Stomach smooth muscle (tissue), 2 donors: ENCODE measurements around the gene TST.

Source experiments
- H3K27ac ChIP-seq: one replicate; pipeline ENCODE4 v1.7.0; 2013; ENCODE audit warnings: mild to moderate bottlenecking, low read length, inconsistent platforms
- H3K27me3 ChIP-seq, 2 donors: one replicate each; pipeline ENCODE4 v1.7.0; 2013; ENCODE audit warnings: low read length in 2 of 2; ENCODE audit not compliant: insufficient read depth in 2 of 2, control insufficient read depth in 1 of 2
- H3K36me3 ChIP-seq, 2 donors: one replicate each; pipeline ENCODE4 v1.7.0; 2013; ENCODE audit warnings: low read length in 2 of 2; ENCODE audit not compliant: control insufficient read depth in 2 of 2, insufficient read depth in 2 of 2
- H3K4me1 ChIP-seq: one replicate; pipeline ENCODE4 v1.7.0; 2013; ENCODE audit warnings: low read length; ENCODE audit not compliant: control insufficient read depth, insufficient read depth
- H3K4me3 ChIP-seq, 2 donors: one replicate each; pipeline ENCODE4 v1.7.0; 2013; ENCODE audit warnings: low read length in 2 of 2
- H3K9ac ChIP-seq, 2 donors: one replicate each; pipeline ENCODE4 v1.7.0; 2013; ENCODE audit warnings: low read length in 2 of 2, mild to moderate bottlenecking in 1 of 2
- H3K9me3 ChIP-seq, 2 donors: one replicate each; pipeline ENCODE4 v1.7.0; 2013; ENCODE audit warnings: low read length in 2 of 2; ENCODE audit not compliant: control insufficient read depth in 2 of 2
- donor health status: healthy.
- donor health status: Pancreatic carcinoma.

The TST gene

DNA sequence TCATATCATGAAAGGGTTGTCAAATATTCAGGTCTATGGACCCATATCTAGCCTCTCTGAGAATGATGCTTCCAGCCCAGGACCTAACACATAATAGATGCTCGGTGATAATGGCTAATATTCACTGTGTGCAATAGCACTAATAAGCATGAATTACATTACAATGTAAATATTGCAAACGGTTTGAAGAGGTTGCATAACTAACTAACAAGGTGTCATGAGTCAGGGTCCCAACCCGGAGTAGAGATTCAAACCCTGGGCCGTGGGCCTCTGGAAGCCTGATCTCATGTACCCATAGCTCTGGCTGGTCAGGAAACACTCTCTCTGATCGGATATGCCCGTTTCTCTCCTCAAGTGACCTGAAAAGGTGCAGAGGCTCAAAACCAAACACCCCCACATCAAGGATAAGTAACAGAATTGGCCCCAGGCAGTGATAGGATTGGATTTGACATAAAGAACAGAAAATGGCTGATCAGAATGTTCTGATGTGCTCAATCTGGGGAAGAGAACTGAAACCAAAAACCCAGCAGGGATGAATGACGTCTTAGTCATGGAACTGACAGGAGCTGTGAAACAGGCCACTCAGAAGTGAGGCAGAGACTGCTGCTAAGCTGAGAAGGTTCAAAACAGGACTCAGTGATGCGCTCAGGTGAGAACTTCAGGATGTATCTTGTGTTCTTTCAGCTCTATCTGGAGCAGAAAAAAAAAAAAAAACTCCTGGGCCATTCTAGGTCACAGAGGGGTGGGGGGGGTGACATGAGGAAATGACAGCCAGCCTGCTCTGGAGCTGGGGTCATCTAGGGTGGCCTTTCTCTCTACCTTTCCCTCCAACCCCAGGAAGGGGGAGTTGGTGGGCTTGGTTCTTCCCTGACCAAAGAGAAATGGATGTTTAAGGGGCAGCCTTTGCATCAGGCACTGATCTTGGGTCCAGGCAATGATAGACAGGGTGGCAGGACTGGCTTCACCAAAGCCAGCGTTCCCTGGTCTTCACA is 25.7 kb upstream of the TST start:
- Histone ChIP-seq H3K27ac (no peak overlapping the region), H3K9ac (no peak overlapping the region), H3K27me3 (peaks cover 0 to 2% of the 10 kb centered on the region in 2 donors), H3K4me1 (no peaks in the 10 kb centered on the region), H3K36me3 (no peaks in the 10 kb centered on the region), H3K9me3 (no peaks in the 10 kb centered on the region), H3K4me3 (no peak overlapping the region)

DNA sequence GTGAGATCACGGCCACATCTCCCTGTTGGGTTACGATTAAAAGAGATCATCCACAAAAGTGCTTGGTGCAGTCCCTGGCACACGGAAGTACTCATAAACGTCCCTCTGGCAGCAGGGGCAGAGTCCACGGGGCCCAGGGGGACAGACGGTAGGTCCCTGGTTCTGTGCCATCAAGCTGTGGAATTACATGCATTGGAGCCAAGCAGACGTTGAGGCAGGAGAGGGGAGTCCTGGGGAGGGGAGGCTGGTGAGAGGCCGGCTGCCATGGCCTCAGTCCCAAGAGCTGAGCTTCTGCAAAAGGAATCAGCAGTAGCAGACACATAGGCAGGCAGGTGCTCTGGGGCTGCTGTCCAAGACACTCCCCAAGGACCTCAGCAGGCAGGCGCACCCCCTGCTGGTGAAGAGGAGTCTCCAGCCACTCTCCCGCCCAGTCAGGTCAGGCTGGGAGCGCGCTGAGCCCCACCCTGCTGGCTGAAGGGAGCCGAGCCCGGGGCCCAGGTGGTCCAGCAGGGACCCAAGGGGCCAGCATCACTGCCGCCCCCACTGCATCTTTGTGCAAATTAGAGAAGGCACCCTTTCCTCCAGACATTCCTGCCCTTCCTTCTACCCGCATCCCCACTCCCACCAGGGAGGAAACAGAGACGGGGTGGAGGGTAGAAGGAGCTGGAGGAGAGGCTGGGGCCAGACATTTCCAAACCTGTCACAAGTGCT is 24.7 kb upstream of the TST start:
- no peaks in the 10 kb centered on the region for H3K4me1 ChIP-seq
- no peak overlapping the region for H3K9ac ChIP-seq
- H3K27me3 ChIP-seq, result peaks cover 0 to 2% of the 10 kb centered on the region in 2 donors
- H3K4me3 ChIP-seq, result no peak overlapping the region
- no peaks in the 10 kb centered on the region for H3K9me3 ChIP-seq
- H3K36me3 ChIP-seq, result no peaks in the 10 kb centered on the region
- no peak overlapping the region for H3K27ac ChIP-seq

DNA sequence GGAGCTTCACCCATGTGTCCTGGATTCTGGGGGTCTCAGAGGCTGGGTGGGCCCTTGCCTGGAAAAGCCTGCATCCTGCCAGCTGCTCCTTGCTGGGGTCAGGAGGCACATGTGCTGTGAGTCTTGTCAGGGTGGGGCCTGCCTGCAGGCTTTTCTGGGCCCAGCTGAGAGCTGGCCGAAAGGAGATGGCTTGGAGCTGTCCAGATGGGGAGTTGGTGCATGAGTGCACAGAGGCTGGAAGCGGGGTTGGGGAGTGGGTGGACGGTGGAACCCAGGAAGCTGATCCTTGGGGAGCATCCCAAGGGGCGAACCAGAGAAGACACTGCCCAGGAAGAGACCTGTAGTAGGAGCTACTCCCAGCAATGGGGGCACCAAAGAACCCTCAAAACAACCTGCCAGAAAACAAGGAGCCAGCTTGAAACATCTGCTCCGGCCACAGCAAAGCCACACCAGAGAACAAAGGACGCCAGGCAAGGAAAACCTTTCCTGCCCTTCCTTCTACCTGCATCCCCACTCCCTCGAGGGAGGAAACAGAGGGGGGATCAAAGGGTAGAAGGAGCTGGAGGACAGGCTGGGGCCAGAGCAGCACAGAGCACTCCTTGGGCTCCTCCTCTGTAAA is 24.1 kb upstream of the TST start:
- Histone ChIP-seq H3K4me1 (no peaks in the 10 kb centered on the region), H3K36me3 (no peaks in the 10 kb centered on the region), H3K4me3 (no peak overlapping the region), H3K27me3 (peaks cover 0 to 2% of the 10 kb centered on the region in 2 donors), H3K27ac (no peak overlapping the region), H3K9me3 (no peaks in the 10 kb centered on the region), H3K9ac (no peak overlapping the region)

DNA sequence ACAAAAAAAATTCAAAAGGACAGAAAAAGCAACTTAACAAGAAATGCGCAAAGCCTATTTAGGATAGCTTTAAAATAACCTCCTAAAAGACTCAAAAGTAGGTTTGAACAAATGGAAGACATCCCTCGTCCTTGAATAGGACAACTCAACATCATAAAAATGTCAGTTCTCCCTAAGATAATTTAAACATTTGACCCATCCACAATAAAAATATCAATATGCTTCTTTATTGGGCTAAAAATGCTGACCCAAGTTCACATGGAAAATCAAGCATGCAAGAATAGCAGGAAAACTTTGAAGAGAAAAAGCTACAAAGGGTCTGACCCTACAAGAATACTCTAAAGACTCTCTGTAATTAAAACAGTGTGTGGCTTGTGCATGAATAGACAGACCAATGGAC is 20.2 kb upstream of the TST start:
- peaks cover 9 to 12% of the 10 kb centered on the region in 2 donors for H3K27me3 ChIP-seq
- H3K9ac ChIP-seq, result no peak overlapping the region
- no peak overlapping the region for H3K27ac ChIP-seq
- H3K4me3 ChIP-seq, result no peak overlapping the region
- H3K36me3 ChIP-seq, result no peaks in the 10 kb centered on the region
- no peaks in the 10 kb centered on the region for H3K4me1 ChIP-seq
- H3K9me3 ChIP-seq, result no peaks in the 10 kb centered on the region

DNA sequence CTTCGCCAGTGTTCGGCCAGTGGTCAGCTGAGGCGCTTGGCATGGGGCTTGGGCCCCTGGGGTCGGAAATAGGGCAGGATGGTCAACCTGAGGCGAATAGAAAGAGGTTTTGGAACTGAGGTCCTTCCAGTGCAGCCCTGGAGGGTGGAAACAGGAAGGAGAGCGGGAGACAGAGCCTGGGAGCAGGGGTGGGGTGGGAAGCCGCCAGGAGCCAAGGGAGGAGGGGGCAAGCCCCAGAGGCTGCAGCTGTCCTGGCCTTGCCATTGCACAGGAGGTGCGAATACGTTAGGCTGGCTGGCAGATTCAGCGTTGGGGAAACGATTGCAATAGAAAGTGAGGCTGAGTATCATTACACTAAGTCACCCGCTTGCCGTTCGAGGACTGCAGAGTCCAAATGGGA is 18.4 kb upstream of the TST start:
- no peaks in the 10 kb centered on the region for H3K36me3 ChIP-seq
- no peak overlapping the region for H3K27ac ChIP-seq
- no peaks in the 10 kb centered on the region for H3K4me1 ChIP-seq
- peaks cover 7 to 12% of the 10 kb centered on the region in 2 donors for H3K27me3 ChIP-seq
- H3K9me3 ChIP-seq, result no peaks in the 10 kb centered on the region
- no peak overlapping the region for H3K4me3 ChIP-seq
- H3K9ac ChIP-seq, result no peak overlapping the region

DNA sequence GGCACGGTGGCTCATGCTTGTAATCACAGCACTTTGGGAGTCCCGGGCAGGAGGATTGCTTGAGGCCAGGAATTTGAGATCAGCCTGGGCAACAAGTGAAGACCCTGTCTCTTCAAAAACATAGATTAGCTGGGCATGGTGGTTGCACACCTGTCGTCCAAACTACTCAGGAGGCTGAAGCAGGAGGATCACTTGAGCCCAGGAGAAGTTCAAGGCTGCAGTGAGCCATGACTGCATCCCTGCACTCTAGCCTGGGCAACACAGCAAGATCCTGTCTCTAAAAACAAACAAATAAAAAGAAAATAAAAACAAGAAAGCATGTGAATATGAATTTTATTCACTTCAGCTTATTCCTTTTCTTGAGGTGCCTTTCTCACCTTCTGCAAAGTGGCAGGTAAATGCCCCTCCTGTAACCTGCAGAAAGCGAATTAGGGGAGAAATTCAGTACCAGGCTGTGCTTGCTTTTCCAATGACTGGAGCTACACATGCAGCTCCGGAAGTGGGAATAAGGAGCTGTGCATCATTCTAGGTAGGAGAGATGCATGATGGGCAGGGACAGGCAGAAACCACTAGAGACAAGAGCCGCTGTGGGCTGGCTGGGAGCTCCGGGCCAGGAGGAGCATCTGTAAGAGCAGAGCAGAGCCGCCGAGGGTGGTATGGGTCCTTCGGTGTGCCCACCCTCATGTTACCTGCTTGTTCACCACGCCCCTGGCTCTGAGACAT is 17.6 kb upstream of the TST start:
- no peak overlapping the region for H3K9ac ChIP-seq
- peaks cover 7 to 12% of the 10 kb centered on the region in 2 donors for H3K27me3 ChIP-seq
- H3K27ac ChIP-seq, result no peak overlapping the region
- no peaks in the 10 kb centered on the region for H3K4me1 ChIP-seq
- no peaks in the 10 kb centered on the region for H3K9me3 ChIP-seq
- H3K4me3 ChIP-seq, result no peak overlapping the region
- H3K36me3 ChIP-seq, result no peaks in the 10 kb centered on the region

DNA sequence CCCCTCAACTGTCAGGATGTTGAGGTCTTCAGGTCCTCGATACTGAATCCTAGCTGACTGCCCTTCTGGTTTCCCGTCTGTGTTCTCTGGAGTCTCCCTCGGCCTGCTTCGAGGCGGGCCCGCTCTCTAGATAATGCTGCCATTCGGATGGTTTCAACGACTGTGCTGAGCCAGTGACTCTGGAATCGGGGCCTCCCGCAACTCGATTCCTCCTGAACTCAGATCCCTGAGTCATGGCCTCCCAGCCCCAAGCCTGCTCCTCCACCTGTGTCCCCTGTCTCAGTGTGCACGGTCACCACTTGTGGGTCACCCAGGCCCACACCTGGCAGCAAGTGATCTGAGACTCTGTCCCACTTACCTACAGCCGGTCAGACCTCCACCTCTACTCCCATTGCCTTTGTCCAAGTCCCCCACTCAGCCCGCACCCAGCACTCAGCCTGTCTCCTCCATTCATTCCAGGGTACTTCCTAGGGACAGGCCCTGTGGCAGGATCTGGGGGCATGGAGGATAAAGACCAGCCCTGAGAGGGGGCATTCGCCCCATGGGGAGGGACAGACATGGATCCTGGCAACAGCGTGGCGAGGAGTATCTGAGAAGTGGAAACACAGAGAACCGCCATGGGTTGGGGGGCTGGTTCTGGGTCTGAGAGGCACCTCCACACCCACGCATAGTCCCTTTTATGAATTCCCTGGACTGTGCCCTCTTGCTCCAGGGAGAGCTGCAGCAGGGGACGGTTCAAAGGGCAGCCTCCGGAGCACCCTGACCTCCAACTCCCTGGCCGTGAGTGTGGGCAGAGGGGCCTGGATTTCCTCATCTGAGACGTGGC is 14.6 kb upstream of the TST start:
- Histone ChIP-seq H3K4me3 (no peak overlapping the region), H3K27me3 (peaks cover 7 to 12% of the 10 kb centered on the region in 2 donors), H3K36me3 (peaks cover 0 to 15% of the 10 kb centered on the region in 2 donors), H3K4me1 (no peaks in the 10 kb centered on the region), H3K27ac (no peak overlapping the region), H3K9ac (no peak overlapping the region), H3K9me3 (no peaks in the 10 kb centered on the region)

DNA sequence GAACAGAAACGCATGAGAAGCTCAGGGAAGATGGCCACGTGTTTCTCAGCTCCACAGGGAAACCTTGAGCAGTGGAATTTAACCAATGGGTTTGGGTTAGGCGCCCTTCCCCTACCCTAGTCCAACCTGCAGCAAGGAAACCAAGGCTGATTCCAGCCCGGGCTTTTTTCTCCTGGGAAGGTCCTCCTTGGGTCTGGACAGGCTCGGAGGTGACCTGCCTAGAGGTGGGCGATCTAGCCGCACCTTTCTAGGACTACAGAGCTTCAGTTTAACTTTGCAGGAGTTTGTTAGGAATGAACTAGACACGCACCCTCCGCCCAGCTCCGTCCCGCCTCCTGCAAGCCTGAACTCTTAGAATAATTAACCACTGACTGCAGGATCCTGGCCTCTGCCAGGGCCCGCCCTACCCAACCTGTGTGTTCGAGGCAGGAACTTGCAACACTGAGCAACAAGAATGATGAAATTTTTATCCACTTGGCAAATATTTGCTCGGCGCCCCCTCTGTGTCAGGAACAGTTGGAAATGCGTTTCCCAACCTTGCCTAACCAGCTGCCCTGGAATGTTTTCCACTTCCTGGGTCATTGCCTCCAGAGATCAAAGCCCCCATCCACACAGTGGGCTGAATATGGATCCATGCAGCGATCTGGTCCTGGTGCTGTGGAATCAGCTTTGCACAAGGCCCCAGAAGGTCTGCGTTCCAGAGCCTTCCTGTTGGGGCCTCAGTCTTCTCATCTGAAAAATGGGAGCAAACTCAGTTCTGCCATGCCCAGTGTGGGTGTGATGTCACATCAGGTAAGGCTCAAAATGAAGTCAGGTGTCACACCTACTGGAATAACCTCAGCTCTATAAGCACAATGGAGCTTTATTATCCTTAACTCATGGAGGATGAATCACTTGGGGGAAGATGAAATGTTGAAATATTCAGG is 13.6 kb upstream of the TST start:
- H3K27ac ChIP-seq, result no peak overlapping the region
- no peaks in the 10 kb centered on the region for H3K9me3 ChIP-seq
- no peak overlapping the region for H3K4me3 ChIP-seq
- no peak overlapping the region for H3K9ac ChIP-seq
- H3K4me1 ChIP-seq, result no peaks in the 10 kb centered on the region
- peaks cover 4 to 15% of the 10 kb centered on the region in 2 donors for H3K36me3 ChIP-seq
- peaks cover 7 to 9% of the 10 kb centered on the region in 2 donors for H3K27me3 ChIP-seq

DNA sequence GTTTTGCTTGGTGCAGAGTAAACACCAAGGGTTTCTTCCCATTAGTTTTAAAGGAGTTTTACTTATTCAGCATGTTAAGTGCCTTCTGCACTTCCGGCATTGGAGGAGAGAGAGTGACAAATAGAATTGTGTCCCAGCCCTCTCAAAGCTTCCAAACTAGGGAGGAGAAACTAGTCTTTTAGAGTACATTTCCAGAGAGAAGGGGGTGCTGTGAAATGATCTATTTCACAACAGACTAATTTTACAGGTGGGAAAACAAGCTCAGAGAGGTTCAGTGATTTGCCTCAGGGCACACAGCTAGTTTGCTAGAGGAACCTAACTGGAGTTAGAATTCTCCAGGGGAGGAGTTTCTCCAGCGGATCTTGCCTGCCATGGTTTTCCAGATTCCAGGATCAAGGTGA is 12.9 kb upstream of the TST start:
- peaks cover 10 to 19% of the 10 kb centered on the region in 2 donors for H3K36me3 ChIP-seq
- H3K4me3 ChIP-seq, result no peak overlapping the region
- no peak overlapping the region for H3K9ac ChIP-seq
- H3K4me1 ChIP-seq, result no peaks in the 10 kb centered on the region
- H3K27ac ChIP-seq, result no peak overlapping the region
- peaks cover 2 to 5% of the 10 kb centered on the region in 2 donors for H3K27me3 ChIP-seq
- H3K9me3 ChIP-seq, result no peaks in the 10 kb centered on the region
